ENCODE results near the gene SLC39A6.

SLC39A6 gene

DNA sequence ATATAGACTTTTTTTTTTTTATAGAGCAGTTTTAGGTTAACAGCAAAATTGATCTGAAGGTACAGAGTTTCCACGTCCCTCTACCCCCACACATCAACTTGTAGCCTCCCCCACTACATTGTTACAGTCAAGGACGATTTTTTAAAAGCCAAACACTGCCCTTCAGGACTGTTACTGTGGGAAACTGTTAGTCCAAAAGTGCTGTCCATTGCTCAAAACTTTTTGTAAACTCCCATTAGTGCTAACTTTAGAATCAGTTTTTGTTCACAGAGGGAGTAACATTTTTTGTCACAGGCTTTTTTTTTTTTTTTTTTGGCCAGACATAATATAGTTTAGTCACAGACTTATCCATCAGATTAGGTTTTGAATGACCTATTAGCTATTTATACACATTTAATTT is 24.6 kb upstream of the SLC39A6 start:
- no peak for DNase-seq
- Mint-ChIP-seq H3K27ac (no peak overlapping the region), H3K9me3 (no peaks in the 10 kb centered on the region), H3K36me3 (peaks cover 53 to 70% of the 10 kb centered on the region in 2 donors), H3K4me1 (peaks cover 30 to 55% of the 10 kb centered on the region in 2 donors), H3K4me3 (no peak overlapping the region), H3K27me3 (no peaks in the 10 kb centered on the region)
- ATAC-seq (replicated peaks), result no peak

DNA sequence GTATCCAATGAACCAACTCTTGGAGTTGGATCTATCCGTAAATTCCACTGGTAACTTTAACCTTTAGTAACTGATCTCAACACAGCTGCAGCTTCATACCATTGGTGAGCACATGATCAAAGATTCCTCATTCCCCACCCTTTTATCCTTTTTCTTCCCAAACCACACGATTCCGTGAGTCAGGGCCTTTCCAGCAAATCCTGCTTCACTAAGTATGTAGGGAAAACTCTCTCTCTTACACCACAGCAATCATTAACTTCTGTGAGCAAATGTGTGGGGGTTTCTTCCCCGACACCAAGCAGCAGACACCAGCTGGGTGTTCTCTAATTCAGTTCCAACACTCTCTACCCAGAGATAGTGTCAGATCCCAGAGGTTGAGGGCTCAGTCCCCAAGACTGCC is 24.1 kb upstream of the SLC39A6 start:
- Mint-ChIP-seq H3K36me3 (peaks cover 52 to 68% of the 10 kb centered on the region in 2 donors), H3K27ac (no peak overlapping the region), H3K9me3 (no peaks in the 10 kb centered on the region)

DNA sequence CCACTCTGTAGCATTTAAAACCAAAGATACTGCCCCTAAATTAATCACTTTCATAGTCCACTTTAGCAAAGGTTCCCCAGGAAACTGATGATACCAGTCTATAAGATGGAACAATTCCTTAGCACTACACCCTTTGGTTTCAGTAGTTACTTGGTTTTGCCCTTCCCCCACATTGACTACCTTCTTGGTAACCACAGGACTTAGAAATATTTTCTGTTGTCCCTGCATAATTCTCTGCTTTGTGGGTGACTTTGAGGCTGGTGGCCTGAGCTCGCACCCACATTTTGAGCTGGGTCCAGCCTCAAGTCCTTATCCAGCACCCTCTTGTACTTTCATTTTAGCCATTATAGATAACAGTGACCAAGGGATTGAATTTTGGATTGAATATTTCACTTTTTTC is 23.6 kb upstream of the SLC39A6 start:
- peaks cover 56 to 72% of the 10 kb centered on the region in 2 donors for H3K36me3 Mint-ChIP-seq
- no peak overlapping the region for H3K27ac Mint-ChIP-seq
- ATAC-seq (replicated peaks) (no peak), DNase-seq (no peak)
- peaks cover 26 to 46% of the 10 kb centered on the region in 2 donors for H3K4me1 Mint-ChIP-seq
- H3K9me3 Mint-ChIP-seq, result no peaks in the 10 kb centered on the region
- no peaks in the 10 kb centered on the region for H3K27me3 Mint-ChIP-seq
- no peak overlapping the region for H3K4me3 Mint-ChIP-seq

More for the DNA sequence above, 24.1 kb upstream of the SLC39A6 start:
- Mint-ChIP-seq H3K4me1 (peaks cover 27 to 50% of the 10 kb centered on the region in 2 donors), H3K27me3 (no peaks in the 10 kb centered on the region), H3K4me3 (no peak overlapping the region)
- ATAC-seq (replicated peaks) (no peak), DNase-seq (no peak)

DNA sequence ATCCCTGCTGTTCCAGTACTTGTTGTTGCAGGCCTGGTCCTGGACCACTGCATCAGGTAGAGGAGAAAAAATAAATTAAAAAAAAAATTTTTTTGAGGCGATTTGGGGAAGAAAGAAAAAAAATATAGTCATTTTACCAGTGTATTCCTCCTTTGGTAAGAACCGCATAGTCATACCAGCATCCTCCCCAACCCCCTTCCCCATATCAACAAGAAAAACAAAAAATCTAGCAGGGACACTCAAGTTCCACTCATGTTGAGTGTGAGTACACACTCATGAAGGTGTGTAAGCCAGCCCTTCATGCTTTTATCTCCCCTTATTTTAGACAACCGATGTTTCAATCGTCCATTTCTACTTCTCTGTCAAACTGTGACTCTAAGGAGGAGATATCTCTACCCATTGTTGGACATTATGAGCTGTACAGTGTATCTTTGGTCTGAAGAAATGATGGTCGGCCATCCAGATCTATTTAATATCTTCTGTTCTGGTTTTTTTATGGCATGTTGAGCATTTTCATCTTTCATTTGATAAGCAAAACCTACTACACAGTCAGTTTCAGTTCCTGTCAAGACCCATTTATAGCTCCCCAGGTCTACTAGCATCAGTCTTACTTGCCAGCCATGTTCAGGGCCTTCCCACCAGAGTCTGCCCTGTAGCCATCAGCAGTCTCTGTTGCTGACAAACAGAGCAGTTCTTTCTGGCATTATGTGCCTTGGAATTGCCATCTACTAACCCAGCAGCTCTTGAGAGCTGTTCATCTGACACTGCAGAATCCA is 20.6 kb upstream of the SLC39A6 start:
- peak overlapping the region; percentile 50 to 51 for H3K4me3 Mint-ChIP-seq
- no peaks in the 10 kb centered on the region for H3K27me3 Mint-ChIP-seq
- ATAC-seq (replicated peaks), result peak; percentile 98 to 99
- DNase-seq, result peak; percentile 17
- peak overlapping the region; percentile 92 for H3K27ac Mint-ChIP-seq
- no peaks in the 10 kb centered on the region for H3K9me3 Mint-ChIP-seq
- H3K36me3 Mint-ChIP-seq, result peaks cover 54 to 68% of the 10 kb centered on the region in 2 donors
- H3K4me1 Mint-ChIP-seq, result peaks cover 23 to 34% of the 10 kb centered on the region in 2 donors

DNA sequence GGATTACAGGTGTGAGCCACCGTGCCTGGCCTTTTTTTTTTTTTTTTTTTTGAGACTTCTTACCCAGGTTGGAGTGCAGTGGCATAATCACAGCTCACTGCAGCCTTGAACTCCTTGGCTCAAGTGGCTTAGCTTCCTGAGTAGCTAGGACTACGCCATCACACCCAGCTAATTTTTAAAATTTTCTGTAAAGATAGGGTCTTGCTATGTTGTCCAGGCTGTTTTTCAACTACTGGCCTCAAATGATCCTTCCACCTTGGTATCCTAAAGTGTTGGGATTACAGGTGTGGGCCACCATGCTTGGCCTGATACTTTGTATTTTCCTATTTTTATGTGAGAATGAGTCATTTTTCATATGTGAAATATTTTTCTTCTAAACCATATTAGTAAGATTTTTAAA is 14.3 kb upstream of the SLC39A6 start:
- no peak overlapping the region for H3K4me3 Mint-ChIP-seq
- H3K36me3 Mint-ChIP-seq, result peaks cover 21 to 35% of the 10 kb centered on the region in 2 donors

DNA sequence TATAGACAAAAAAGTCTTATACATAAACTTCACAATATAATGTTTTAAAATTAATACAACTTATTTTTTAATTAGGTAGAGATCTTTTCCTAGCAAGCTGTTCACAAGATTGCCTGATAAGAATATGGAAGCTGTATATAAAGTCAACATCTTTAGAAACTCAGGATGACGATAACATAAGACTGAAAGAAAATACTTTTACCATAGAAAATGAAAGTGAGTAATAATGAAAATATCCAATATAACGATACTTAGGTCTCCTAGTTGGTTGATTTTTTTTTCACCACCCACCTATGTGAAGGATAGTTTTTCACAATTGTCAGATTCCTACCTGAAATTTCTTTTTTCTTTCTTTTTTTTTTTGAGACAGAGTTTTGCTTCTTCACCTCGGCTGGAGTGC is 13.6 kb upstream of the SLC39A6 start:
- H3K36me3 Mint-ChIP-seq, result peaks cover 15 to 28% of the 10 kb centered on the region in 2 donors
- H3K4me3 Mint-ChIP-seq, result no peak overlapping the region
- no peaks in the 10 kb centered on the region for H3K4me1 Mint-ChIP-seq
- no peaks in the 10 kb centered on the region for H3K27me3 Mint-ChIP-seq
- ATAC-seq (replicated peaks) (no peak), DNase-seq (no peak)
- no peaks in the 10 kb centered on the region for H3K9me3 Mint-ChIP-seq
- H3K27ac Mint-ChIP-seq, result no peak overlapping the region

More for the DNA sequence above, 14.3 kb upstream of the SLC39A6 start:
- Mint-ChIP-seq H3K4me1 (no peaks in the 10 kb centered on the region), H3K9me3 (no peaks in the 10 kb centered on the region), H3K27ac (no peak overlapping the region), H3K27me3 (no peaks in the 10 kb centered on the region)
- DNase-seq (no peak), ATAC-seq (replicated peaks) (no peak)

DNA sequence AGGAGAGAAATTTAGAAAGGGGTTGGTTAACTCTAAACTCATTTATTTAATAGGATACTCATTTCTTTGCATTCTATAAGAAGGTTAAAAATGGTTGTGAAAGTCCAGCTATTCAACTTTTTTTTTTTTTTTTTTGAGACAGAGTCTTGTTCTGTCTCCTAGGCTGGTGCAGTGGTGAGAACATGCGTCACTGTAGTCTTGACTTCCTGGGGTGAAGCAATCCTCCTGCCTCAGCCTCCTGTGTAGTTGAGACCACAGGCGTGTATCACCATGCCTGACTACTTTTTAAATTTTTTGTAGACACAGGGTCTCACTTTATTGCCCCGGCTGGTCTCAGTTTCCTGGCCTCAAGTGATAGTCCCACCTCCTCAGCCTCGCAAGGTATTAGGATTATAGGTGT is 12.4 kb upstream of the SLC39A6 start:
- no peak for DNase-seq
- Mint-ChIP-seq H3K9me3 (no peaks in the 10 kb centered on the region), H3K4me1 (no peaks in the 10 kb centered on the region), H3K36me3 (peaks cover 11 to 19% of the 10 kb centered on the region in 2 donors), H3K4me3 (no peak overlapping the region), H3K27ac (no peak overlapping the region), H3K27me3 (no peaks in the 10 kb centered on the region)
- no peak for ATAC-seq (replicated peaks)

DNA sequence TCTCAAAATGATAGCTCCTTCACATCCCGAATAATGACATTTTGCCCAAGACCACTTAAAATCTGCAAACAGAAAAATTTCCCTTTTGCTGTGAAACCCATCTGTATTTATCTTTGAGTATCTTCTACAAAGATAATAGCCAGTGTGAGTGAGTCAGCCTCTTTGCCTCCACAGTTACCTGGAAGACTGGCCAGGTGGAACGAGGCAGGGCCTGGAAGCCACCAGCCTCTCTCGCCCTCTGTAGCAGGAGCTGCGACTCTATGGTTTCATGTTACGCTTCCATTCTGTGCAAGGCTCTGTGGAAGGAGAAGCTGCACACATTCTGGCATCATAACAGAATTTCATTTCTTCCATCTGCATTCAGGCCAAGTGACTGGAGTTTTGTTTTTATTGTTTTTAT is 10.1 kb upstream of the SLC39A6 start:
- no peak overlapping the region for H3K4me3 Mint-ChIP-seq
- H3K27ac Mint-ChIP-seq, result no peak overlapping the region
- DNase-seq (no peak), ATAC-seq (replicated peaks) (no peak)
- H3K27me3 Mint-ChIP-seq, result no peaks in the 10 kb centered on the region
- peaks cover 0 to 2% of the 10 kb centered on the region in 2 donors for H3K4me1 Mint-ChIP-seq
- H3K36me3 Mint-ChIP-seq, result peaks cover 11 to 19% of the 10 kb centered on the region in 2 donors
- H3K9me3 Mint-ChIP-seq, result no peaks in the 10 kb centered on the region

DNA sequence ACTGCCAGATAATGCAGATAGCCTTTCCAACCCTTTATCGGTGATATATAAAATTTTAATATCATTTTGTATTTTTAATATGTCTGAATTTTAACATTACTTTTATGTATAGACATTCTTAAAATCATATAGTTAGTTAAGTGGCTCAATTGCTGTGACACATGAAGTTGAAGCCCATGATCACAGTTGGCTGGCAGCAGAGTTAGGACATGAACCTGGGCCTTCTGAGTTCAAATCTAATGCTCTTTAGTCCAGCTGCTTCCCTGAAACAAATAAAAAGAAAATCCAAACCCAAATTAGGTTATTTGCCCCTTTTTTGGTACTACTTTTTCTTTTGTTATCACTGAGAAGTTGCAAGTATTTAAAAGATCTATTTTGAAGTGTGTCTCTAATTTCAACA is 6.1 kb upstream of the SLC39A6 start:
- DNase-seq (no peak), ATAC-seq (replicated peaks) (no peak)
- no peak overlapping the region for H3K27ac Mint-ChIP-seq
- no peaks in the 10 kb centered on the region for H3K27me3 Mint-ChIP-seq
- peaks cover 14 to 32% of the 10 kb centered on the region in 2 donors for H3K4me1 Mint-ChIP-seq
- H3K9me3 Mint-ChIP-seq, result no peaks in the 10 kb centered on the region
- no peak overlapping the region for H3K4me3 Mint-ChIP-seq
- H3K36me3 Mint-ChIP-seq, result peaks cover 13 to 23% of the 10 kb centered on the region in 2 donors

DNA sequence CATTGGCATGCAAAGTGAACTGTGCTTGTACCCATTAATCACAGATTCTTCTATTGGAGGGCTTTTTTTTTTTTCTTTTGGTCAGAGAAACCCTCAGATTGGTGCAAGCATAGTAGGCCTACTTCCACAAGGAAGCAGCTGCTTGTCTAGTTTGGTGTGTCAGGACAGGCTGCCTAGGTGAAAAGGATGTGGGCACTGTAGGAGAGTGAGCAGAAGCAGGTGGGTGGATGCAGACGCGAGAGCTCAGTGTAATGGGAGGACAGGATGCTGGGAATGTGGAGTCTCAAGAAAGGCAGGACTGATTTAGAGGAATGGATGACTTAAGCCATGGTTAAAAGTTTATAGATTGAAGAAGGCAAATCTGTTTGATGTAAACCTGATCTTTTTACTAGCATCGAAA is 3.6 kb upstream of the SLC39A6 start:
- Mint-ChIP-seq H3K4me3 (no peak overlapping the region), H3K36me3 (peaks cover 8 to 19% of the 10 kb centered on the region in 2 donors), H3K27me3 (no peaks in the 10 kb centered on the region), H3K4me1 (peaks cover 20 to 40% of the 10 kb centered on the region in 2 donors), H3K9me3 (no peaks in the 10 kb centered on the region), H3K27ac (peak overlapping the region; percentile 33)
- DNase-seq, result no peak
- ATAC-seq (replicated peaks), result no peak

DNA sequence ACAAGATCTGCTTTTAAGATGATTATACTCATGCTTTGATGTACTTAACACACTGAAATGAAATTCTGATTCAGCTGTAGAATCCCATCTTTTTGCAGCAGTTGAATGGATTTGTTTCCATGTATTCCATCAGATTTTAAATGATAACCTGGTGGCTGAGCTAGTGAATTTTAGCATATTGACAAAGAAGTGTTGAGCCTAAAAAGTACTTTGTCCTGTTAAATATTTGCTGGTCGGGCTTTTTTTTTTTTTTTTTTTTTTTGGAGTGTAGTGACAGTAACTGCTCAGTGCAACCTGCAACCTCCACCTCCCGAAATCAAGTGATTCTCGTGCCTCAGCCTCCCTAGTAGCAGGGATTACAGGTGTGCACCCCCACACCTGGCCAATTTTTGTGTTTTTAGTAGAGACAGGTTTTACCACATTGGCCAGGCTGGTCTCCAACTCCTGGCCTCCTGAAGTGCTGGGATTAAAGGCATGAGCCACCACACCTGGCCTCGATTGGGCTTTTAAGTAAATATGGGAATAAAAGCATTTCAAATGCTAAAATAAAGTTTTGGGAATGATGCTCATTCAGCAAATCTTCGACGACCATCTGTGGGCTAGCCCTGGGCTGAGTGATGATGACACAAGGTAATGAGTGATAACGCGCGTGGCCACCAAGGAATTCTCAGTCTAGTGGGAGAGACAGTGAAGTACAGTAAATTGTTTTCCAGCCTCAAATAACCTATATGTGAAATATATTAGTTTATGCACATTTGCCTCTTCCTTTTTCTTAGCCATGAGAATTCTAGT is 2.7 kb upstream of the SLC39A6 start:
- peaks cover 24 to 43% of the 10 kb centered on the region in 2 donors for H3K4me1 Mint-ChIP-seq
- no peaks in the 10 kb centered on the region for H3K27me3 Mint-ChIP-seq
- no peaks in the 10 kb centered on the region for H3K9me3 Mint-ChIP-seq
- ATAC-seq (replicated peaks), result no peak
- peak overlapping the region in 1 of 2 donors; percentile 44 for H3K4me3 Mint-ChIP-seq
- peaks cover 8 to 21% of the 10 kb centered on the region in 2 donors for H3K36me3 Mint-ChIP-seq
- no peak overlapping the region for H3K27ac Mint-ChIP-seq
- DNase-seq, result no peak

DNA sequence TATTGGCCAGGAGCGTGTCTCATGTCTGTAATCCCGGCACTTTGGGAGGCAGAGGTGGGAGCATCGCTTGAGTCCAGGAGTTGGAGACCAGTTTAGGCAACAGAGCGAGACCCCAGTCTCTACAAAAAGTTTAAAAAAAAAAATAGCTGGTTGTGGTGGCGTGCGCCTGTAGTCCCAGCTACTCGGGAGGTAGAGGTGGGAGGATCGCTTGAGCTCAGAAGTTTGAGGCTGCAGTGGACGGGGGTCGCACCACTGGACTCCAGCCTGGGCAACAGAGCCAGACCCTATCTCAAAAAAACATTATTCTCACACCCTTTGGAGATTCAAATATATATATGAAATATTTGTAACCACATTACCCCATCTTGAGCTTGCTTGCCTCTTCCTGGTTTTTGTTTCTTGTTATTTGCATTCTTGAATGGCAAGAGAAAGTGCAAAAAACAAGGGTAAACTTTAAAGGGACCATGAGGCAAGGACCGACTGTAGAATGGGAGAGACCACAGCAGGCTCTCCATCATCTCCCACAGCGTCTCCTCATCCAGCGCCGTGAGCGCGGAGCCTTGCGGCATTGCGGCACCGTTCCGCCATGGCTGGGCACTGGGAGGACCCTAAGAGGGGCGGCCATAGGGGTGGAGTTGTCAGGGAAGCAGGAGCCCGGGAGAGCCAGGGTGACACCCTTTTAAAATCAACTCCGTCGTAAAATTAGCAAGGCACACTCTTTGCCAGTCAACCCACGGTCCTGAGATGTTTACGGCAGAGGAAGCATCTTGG is 1.9 kb upstream of the SLC39A6 start:
- Mint-ChIP-seq H3K4me1 (peaks cover 29 to 52% of the 10 kb centered on the region in 2 donors), H3K27me3 (no peaks in the 10 kb centered on the region)
- no peak for DNase-seq

DNA sequence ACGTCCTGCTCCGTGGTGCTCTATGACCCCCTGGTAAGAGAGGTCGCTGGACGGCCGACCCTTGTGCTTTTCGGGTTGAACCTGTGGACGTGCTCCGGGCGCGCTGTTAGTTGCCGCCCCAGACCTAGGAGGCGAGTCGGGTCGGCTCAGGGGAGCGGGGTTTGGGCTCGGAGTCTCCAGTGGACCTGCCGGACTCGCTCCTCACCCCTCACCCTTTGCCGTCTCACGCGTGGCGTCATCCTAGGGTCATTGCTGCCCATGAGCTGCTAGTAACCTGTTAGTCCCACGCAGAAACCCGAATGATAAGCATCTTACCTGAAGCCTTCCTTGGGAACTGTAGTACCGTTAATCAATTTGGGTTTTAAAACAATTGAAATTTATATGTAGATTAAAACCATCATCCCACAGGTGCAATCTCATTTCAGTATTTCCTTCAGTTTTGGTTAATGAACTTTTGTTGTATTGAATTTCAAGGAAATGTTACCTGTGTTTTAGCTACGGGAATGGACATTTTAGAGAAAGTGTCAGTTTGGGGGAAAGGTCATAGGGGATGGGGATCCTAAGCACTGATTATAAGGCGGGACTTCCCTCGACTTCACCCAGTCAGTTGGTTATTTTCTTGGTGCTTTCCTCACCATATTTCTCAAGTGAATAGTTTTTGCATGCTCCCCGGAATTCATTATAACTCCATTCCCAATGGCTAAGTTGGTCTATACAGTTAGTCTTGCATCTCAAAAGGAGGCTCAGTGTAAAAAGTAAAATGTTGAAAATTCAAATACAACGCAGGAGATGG is 1.1 kb upstream of the SLC39A6 start:
- Mint-ChIP-seq H3K27ac (peak overlapping the region; percentile 98), H3K27me3 (no peaks in the 10 kb centered on the region), H3K4me1 (peaks cover 27 to 60% of the 10 kb centered on the region in 2 donors), H3K36me3 (peaks cover 20 to 31% of the 10 kb centered on the region in 2 donors), H3K4me3 (peak overlapping the region; percentile 96 to 99), H3K9me3 (no peaks in the 10 kb centered on the region)
- DNase-seq (no peak), ATAC-seq (replicated peaks) (peak; percentile 26 to 34)

More for the DNA sequence above, 1.9 kb upstream of the SLC39A6 start:
- peaks cover 17 to 29% of the 10 kb centered on the region in 2 donors for H3K36me3 Mint-ChIP-seq
- H3K4me3 Mint-ChIP-seq, result peak overlapping the region; percentile 96 to 99
- no peaks in the 10 kb centered on the region for H3K9me3 Mint-ChIP-seq
- no peak for ATAC-seq (replicated peaks)
- no peak overlapping the region for H3K27ac Mint-ChIP-seq

Measured in stimulated activated naive B cell treated with anti-CD40 and anti-IgM and Interleukin-4, amounts not matched to agents 10 μg/mL and 1 μg/mL and 100 μg/mL, for 72 hours (primary cell).